Lower leg skin (tissue), 4 donors: ENCODE data around the gene PLCH2. TPM values are rescaled to one million over a fixed set of nuclear protein-coding genes. Genes with fewer than 3 reads are reported as not detected.

ENCODE experiments used
- DNase-seq, 2 donors: peaks; one replicate each; pipeline ENCODE4 v3.0.0-alpha.2; 2019; ENCODE audit warnings: low spot score in 2 of 2
- H3K4me3 ChIP-seq: fragments of 200-600 bp; sonication (generic); 2 replicates; pipeline ENCODE4 v1.5.1; 2017; ENCODE audit warnings: mild to moderate bottlenecking, low read depth; ENCODE audit not compliant: poor library complexity, severe bottlenecking
- POLR2A ChIP-seq, 2 donors: fragments of 450-650 bp; IDR thresholded peaks; one replicate each; pipeline ENCODE4 v1.6.1; 2016 to 2017; ENCODE audit warnings: antibody characterized with exemption in 2 of 2, mild to moderate bottlenecking in 1 of 2, moderate library complexity in 1 of 2
- WGBS, 2 donors: methylation state at CpG; one replicate each; pipeline ENCODE4 v1.1.5; 2018; 5-methylcytosine and 5-hydroxymethylcytosine counted together
- intact Hi-C: fragments of 100-400 bp; cut with DNase I; formaldehyde crosslinking; loops from one replicate; pipeline ENCODE4 v1.15.0; 2023; ENCODE audit warnings: low total_unique reads
- total RNA-seq, 4 donors: library from RNA; depleted of rRNA; stranded (reverse); fragments of >200 nt; gene quantifications; one replicate each; pipeline ENCODE4 v1.1.0, GENCODE V29; 2016
- TF ChIP-seq, protein P1 (sequence below), 3 donors: fragments of 450-650 bp; IDR thresholded peaks; one replicate each; pipeline ENCODE4 v1.5.1; 2016; ENCODE audit warnings: antibody characterized with exemption in 3 of 3, mild to moderate bottlenecking in 3 of 3, moderate library complexity in 2 of 3

The PLCH2 gene
- total RNA-seq, 4 donors from 2014 or later, result 83.2 to 170 (median 115) TPM

- intact Hi-C loops, result no loop called here
- WGBS, 2 donors, result 40 to 41% methylated on average over 9 to 11 of the region's 13 CpGs
- no peak for TF ChIP-seq POLR2A (IDR thresholded peaks at IDR 0.05)
- TF ChIP-seq, protein P1, sequence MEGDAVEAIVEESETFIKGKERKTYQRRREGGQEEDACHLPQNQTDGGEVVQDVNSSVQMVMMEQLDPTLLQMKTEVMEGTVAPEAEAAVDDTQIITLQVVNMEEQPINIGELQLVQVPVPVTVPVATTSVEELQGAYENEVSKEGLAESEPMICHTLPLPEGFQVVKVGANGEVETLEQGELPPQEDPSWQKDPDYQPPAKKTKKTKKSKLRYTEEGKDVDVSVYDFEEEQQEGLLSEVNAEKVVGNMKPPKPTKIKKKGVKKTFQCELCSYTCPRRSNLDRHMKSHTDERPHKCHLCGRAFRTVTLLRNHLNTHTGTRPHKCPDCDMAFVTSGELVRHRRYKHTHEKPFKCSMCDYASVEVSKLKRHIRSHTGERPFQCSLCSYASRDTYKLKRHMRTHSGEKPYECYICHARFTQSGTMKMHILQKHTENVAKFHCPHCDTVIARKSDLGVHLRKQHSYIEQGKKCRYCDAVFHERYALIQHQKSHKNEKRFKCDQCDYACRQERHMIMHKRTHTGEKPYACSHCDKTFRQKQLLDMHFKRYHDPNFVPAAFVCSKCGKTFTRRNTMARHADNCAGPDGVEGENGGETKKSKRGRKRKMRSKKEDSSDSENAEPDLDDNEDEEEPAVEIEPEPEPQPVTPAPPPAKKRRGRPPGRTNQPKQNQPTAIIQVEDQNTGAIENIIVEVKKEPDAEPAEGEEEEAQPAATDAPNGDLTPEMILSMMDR (IDR thresholded peaks at IDR 0.05), result no peak
Observed at GRCh38 chr1:2446394-2446793, 29.7 kb upstream of the PLCH2 start.

GRCh38 chr1:2446861-2447260 is 29.2 kb upstream of the PLCH2 start:
- no peak for TF ChIP-seq POLR2A (IDR thresholded peaks at IDR 0.05)
- TF ChIP-seq, protein P1 (IDR thresholded peaks at IDR 0.05), result no peak
- no peak overlapping the region for H3K4me3 ChIP-seq
- DNase-seq, result no peak
- 41 to 62% methylated on average over 4 to 5 of the region's 9 CpGs for WGBS, 2 donors
- intact Hi-C loops, result no loop called here

More at GRCh38 chr1:2446394-2446793, 29.7 kb upstream of the PLCH2 start:
- H3K4me3 ChIP-seq, result no peak overlapping the region
- DNase-seq, result no peak

GRCh38 chr1:2447276-2448097 is 28.6 kb upstream of the PLCH2 start:
- 65 to 71% methylated on average over 16 to 22 of the region's 23 CpGs for WGBS, 2 donors

GRCh38 chr1:2448098-2448445 is 28.0 kb upstream of the PLCH2 start:
- 58 to 67% methylated on average over 17 to 18 of the region's 18 CpGs for WGBS, 2 donors
- H3K4me3 ChIP-seq, result no peak overlapping the region
- no peak for DNase-seq
- TF ChIP-seq POLR2A (IDR thresholded peaks at IDR 0.05), result no peak
- TF ChIP-seq, protein P1 (IDR thresholded peaks at IDR 0.05), result no peak
- intact Hi-C loops, result no loop called here

More at GRCh38 chr1:2447276-2448097, 28.6 kb upstream of the PLCH2 start:
- intact Hi-C loops, result no loop called here
- no peak for DNase-seq
- no peak for TF ChIP-seq POLR2A (IDR thresholded peaks at IDR 0.05)
- H3K4me3 ChIP-seq, result no peak overlapping the region

DNA sequence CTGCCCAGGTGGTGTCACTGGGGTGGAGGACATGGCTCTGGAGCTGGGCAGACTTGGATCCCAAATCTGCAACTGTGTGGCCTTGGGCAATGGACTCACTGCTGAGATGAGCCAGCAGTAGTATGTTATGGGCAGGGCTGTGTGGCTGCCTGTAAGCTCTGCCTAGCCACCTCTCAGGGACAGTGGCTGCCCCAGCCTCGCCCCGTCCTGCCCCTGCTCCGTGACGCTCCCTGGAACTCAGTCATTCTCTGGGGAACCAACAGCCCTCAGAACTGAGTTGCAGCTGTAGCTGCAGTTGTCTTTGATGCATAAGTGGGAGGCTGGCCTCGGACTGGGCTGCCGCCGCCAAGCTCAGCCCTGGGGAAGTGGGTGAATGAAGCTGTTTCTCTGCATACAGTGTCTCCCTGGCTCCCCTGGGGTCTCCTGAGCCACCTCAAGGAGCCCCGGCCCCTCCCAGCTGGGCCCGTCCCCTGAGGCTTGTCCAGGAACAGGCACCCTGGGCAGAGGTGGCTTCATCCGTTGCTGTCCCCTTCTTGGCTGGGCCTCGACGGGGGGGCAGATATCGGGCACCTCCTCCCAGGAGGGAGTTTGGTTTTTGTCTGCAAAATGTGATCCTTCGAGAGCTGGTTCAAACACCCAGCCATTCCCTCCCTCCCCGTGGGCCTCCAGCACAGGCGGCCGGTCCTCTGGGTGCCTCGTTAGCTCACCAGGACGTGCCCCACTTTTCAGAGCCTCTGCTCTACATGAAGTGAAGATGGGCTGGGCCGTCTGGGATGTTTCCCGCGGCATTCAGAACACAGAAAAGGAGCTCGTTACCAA is 26.2 kb upstream of the PLCH2 start:
- TF ChIP-seq, protein P1 (IDR thresholded peaks at IDR 0.05), result no peak
- no peak for TF ChIP-seq POLR2A (IDR thresholded peaks at IDR 0.05)
- 67 to 69% methylated on average over 23 of the region's 23 CpGs for WGBS, 2 donors
- intact Hi-C loops, result no loop called here
- DNase-seq, result no peak
- H3K4me3 ChIP-seq, result no peak overlapping the region

GRCh38 chr1:2451741-2452140 is 24.3 kb upstream of the PLCH2 start:
- no peak for DNase-seq
- intact Hi-C loops, result no loop called here
- no peak for TF ChIP-seq POLR2A (IDR thresholded peaks at IDR 0.05)
- TF ChIP-seq, protein P1 (IDR thresholded peaks at IDR 0.05), result no peak
- WGBS, 2 donors, result 40 to 50% methylated on average over 7 of the region's 18 CpGs
- H3K4me3 ChIP-seq, result no peak overlapping the region
